Globus pallidus (tissue), 1 donor: ENCODE measurements around the gene KIR3DL2.
"Not testable (repeated sequence)": the region's sequence is repeated elsewhere in the genome, so short reads cannot be mapped to it uniquely, and the experiment has no call there.

Experiments used
- DNase-seq: peaks from one replicate; pipeline ENCODE4 v3.0.0-alpha.2; 2015; ENCODE audit warnings: low spot score

The KIR3DL2 gene

DNA sequence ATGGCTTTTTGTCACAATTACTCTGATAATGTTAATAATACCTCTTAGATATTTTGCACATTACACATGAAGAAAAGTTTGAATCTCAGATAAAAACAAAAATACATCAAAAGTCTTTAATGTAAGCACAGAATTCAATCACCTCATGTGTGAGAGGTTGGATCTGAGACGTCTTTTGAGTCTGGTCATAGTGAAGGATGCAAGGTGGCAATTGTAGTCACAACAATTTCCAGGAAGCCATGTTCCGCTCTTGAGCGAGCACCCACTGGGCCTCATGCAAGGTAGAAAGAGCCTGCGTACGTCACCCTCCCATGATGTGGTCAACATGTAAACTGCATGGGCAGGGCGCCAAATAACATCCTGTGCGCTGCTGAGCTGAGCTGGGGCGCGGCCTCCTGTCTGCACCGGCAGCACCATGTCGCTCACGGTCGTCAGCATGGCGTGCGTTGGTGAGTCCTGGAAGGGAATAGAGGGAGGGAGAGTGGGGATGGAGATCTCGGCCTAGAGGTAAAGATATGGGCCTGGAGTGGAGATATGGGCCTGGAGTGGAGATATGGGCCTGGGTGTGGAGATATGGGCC, at the start of gene KIR3DL2:
TSS of gene KIR3DL2 (plus strand) at position 383 of the 580 bp plus-strand sequence. CDS start at position 416, 33 bp downstream.
- DNase-seq = not testable (repeated sequence)

DNA sequence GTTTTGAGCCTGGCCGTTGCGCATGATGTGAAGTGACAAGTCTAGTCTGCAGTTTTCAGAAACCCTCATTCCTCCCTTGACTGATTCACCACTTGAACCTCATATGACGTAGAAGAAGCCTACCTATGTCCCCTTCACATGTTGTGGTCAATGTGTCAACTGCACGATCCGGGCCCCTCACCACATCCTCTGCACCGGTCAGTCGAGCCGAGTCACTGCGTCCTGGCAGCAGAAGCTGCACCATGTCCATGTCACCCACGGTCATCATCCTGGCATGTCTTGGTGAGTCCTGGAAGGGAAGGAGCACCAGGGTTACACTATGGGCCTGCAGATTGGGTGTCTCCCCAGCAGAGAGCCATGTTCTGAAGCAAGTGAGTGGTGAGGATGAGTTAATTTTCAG, 46.8 kb upstream of the KIR3DL2 start, which contains the start of gene KIR2DL4:
TSS of gene KIR2DL4 (plus strand) at position 201 of the 400 bp plus-strand sequence. CDS start at position 243, 42 bp downstream.
- DNase-seq = no peak

DNA sequence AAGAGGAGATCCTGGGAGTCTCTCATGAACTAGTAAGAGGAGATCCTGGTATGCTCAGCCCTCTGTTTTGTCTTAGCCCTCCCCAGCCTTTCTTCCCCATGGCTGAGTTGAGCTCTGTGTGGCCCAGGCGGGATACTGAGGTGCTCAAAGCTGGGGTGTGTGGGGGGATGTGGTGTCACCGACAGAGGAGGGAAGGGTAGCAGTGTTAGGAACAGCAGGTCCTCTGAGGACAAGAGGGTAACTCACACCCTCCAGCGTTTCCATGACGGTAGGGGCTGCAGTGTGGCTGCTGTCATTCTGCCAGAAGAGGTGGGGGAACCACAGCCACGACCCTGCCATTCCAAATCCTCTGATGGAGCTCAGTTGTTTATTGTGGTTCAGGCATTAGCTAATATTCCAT, 46.1 kb upstream of the KIR3DL2 start:
- DNase-seq = no peak

DNA sequence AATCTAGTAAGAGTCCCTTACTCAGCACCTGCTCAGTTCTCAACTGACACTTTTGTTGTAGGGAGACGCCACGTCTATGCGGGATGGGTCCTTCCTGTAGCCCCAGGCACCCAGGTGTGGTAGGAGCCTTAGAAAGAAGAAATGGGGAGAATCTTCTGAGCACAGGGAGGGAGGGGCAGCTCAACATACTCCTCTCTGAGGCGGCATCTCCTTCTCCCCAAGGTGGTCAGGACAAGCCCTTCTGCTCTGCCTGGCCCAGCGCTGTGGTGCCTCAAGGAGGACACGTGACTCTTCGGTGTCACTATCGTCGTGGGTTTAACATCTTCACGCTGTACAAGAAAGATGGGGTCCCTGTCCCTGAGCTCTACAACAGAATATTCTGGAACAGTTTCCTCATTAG, 45.7 kb upstream of the KIR3DL2 start:
- no peak for DNase-seq

DNA sequence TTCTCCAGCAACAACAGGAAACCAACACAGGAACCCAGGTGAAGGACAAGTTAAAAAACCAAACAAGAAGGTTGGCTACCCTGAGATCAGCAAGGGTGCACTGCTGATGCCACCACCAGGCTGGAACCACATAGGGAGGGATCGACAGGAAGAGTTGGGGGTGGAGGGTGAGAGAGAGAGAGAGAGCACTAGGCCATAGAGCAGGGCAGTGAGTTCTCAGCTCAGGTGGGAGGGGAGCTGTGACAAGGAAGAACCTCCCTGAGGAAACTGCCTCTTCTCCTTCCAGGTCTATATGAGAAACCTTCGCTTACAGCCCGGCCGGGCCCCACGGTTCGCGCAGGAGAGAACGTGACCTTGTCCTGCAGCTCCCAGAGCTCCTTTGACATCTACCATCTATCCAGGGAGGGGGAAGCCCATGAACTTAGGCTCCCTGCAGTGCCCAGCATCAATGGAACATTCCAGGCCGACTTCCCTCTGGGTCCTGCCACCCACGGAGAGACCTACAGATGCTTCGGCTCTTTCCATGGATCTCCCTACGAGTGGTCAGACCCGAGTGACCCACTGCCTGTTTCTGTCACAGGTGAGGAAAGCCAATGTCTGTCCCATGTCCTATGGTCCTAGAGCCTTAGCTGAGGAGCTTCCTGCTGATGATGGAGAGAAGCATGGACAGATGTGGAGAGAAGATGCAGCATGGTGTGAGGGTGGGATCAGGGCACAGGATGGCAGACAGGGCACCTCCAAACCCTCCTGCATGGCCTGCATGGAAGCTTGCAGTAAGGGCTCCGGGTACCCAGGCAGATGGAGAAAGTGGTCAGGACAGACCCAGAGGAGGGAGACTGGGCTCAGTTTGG, 44.4 kb upstream of the KIR3DL2 start:
- DNase-seq = no peak

DNA sequence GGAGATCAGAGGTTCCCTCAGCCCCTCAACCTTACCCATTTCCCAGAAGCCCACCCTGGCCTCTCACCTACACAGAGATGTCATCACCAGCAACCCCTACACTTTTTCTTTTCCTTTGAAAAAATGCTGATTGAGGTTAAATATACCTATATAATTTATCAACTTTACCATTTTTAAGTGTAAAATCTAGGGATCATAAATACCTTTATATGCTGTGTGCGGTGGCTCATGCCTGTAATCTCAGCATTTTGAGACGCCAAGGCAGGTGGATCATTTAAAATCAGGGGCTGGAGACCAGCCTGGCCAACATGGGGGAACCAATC, 43.8 kb upstream of the KIR3DL2 start:
- DNase-seq = no peak

DNA sequence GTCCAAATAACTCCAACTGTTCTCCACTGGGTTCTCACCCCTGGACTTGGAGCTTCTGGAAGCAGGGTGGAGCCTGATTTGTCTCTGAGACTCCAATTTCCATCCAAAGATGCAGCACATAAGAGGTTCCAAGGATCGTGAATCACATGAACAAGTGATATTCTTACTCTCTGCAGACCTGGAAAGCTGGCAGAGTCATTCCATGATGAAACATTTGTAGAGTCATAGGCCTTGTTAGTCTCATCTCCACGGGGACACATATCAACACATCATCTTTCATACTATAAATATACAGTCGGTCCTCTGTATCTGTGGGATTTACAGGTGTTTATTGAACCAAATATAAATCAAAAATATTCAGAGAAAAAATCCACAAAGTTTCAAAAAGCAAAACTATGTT, 35.7 kb upstream of the KIR3DL2 start:
- DNase-seq = not testable (repeated sequence)

DNA sequence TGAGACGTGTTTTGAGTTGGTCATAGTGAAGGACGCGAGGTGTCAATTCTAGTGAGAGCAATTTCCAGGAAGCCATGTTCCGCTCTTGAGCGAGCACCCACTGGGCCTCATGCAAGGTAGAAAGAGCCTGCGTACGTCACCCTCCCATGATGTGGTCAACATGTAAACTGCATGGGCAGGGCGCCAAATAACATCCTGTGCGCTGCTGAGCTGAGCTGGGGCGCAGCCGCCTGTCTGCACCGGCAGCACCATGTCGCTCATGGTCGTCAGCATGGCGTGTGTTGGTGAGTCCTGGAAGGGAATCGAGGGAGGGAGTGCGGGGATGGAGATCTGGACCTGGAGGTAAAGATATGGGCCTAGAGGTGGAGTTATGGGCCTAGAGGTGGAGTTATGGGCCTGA, 34.0 kb upstream of the KIR3DL2 start, which contains the start of gene KIR3DL1:
TSS of gene KIR3DL1 (plus strand) at position 218 of the 400 bp plus-strand sequence.
- DNase-seq = not testable (repeated sequence)

DNA sequence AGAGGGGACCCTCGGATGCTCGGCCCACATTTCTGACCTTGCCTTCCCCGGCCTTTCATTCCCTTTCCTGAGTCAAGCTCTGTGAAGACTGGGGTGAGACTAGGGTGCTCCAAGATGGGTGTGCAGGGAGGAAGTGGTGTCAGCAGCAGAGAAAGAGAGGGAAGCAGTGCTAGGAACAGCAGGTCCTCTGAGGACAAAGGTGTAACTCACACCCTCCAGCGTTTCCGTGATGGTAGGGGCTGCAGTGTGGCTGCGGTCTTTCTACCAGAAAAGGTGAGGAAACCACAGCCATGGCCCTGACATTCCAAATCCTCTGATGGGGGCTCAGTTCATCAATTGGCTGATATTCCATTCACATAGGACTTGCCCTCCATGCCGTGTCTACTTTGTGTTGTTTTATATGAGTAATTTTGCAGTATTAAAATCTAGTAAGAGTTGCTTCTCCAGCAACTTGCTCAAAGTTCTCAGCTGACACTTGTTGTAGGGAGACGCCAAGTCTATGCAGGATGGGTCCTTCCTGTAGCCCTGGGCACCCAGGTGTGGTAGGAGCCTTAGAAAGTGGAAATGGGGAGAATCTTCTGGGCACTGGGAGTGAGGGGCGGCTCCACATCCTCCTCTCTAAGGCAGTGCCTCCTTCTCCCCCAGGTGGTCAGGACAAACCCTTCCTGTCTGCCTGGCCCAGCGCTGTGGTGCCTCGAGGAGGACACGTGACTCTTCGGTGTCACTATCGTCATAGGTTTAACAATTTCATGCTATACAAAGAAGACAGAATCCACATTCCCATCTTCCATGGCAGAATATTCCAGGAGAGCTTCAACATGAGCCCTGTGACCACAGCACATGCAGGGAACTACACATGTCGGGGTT, 32.3 kb upstream of the KIR3DL2 start:
- DNase-seq = no peak

DNA sequence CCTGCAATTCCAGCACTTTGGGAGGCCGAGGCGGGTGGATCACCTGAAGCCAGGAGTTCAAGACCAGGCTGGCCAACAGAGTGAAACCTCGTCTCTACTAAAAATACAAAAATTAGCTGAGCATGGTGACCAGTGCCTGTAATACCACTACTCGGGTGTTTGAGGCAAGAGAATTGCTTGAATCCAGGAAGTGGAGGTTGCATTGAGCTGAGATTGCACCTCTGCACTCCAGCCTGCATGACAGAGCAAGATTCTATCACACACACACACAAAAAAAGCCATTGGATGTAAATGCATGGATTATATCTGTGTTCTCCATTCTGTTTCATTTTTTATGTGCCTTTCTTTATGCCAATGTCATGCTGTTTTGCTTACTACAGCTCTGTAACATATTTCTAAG, 25.8 kb upstream of the KIR3DL2 start:
- not testable (repeated sequence) for DNase-seq

DNA sequence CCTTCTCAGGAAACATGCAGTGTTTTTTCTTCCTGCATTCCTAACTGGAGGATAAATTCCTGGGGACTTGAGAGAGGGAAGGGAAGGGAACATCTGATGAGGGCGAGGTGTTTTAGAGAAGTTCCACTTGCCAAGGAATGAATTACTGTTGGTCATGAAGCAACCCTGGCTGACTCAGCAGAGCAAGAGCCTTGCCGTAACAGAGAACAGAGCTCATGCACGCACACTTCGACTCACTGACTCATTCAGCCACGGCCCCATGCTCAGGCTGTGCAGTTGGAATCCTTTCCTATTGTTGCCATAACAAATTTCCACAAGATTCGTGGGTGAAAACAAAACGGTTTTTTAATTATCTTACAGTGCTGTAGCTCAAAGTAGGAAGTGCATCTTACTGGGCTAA, 24.9 kb upstream of the KIR3DL2 start:
- not testable (repeated sequence) for DNase-seq

DNA sequence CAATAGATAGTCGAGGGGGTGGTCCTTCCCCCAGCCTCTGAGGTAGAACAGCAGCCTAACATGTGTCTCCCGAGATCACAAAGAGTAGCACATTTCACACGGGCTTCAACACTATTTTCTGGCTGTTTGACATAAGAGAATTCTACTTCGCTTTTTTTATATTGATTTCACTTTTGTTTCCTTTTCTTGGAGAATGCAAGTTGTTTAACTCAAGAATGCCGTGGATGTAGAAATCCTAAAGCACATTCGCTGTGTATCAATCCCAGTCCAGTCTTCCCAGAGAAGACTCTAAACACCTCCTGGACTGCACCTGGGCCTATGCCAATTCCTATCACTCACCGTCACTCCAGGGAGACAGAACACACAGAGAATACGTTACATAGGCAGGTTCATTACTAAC, 22.2 kb upstream of the KIR3DL2 start:
- DNase-seq = not testable (repeated sequence)

DNA sequence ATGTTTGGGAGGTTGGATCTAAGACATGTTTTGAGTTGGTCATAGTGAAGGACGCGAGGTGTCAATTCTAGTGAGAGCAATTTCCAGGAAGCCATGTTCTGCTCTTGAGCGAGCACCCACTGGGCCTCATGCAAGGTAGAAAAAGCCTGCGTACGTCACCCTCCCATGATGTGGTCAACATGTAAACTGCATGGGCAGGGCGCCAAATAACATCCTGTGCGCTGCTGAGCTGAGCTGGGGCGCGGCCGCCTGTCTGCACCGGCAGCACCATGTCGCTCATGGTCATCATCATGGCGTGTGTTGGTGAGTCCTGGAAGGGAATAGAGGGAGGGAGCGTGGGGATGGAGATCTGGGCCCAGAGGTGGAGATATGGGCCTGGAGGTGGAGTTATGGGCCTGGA, 17.7 kb upstream of the KIR3DL2 start, which contains the start of gene KIR2DS4:
TSS of gene KIR2DS4 (plus strand) at position 181 of the 400 bp plus-strand sequence.
- not testable (repeated sequence) for DNase-seq

DNA sequence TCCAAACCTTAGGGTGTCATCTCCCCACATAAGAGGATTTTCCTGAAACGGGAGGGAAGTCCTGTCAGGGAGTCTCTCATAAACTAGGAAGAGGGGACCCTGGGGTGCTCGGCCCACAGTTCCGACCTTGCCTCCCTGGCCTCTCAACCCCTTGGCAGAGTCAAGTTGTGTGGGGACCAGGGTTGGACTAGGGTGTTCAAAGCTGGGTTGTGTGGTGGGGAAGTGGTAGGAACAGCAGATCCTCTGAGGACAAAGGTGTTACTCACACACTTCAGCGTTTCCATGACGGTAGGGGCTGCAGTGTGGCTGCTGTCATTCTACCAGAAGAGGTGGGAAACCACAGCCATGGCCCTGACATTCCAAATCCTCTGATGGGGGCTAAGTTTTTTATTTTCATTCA, 15.1 kb upstream of the KIR3DL2 start:
- DNase-seq = not testable (repeated sequence)

DNA sequence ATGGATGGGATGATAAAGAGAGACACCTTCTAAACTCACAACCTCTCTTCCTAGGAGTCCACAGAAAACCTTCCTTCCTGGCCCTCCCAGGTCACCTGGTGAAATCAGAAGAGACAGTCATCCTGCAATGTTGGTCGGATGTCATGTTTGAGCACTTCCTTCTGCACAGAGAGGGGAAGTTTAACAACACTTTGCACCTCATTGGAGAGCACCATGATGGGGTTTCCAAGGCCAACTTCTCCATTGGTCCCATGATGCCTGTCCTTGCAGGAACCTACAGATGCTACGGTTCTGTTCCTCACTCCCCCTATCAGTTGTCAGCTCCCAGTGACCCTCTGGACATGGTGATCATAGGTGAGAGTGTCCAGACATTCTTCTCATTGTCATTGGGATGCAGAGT, 12.7 kb upstream of the KIR3DL2 start:
- DNase-seq = not testable (repeated sequence)

DNA sequence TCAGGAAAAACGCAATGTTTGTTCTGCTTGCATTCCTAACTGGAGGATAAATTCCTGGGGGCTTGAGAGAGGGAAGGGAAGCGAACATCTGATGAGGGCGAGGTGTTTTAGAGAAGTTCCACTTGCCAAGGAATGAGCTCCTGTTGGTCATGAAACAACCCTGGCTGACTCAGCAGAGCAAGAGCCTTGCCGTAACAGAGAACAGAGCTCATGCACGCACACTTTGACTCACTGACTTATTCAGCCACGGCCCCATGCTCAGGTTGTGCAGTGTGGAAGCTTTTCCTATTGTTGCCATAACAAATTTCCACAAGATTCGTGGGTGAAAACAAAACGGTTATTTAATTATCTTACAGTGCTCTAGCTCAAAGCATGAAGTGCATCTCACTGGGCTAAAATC, 7.1 kb upstream of the KIR3DL2 start:
- DNase-seq = not testable (repeated sequence)

DNA sequence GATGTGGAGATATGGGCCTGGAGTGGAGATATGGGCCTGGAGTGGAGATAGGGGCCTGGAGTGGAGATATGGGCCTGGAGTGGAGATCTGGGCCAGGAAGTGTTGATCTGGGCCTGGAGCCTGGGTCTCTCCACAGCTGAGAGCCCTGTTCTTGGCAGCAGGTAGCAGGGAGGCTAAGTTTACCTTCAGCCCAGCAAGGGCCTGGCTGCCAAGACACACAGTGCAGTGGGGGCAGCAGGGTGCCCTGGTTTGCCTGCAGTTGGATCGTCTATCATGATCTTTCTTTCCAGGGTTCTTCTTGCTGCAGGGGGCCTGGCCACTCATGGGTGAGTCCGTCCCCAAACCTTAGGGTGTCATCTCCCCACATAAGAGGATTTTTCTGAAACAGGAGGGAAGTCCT, 687 bp downstream of the KIR3DL2 start:
- DNase-seq = no peak

DNA sequence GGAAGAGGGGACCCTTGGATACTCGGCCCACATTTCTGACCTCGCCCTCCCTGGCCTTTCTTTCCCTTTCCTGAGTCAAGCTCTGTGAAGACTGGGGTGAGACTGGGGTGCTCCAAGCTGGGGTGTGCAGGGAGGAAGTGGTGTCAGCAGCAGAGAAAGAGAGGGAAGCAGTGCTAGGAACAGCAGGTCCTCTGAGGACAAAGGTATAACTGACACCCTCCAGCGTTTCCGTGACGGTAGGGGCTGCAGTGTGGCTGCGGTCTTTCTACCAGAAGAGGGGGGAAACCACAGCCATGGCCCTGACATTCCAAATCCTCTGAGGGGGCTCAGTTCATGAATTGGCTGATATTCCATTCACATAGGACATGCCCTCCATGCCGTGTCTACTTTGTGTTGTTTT, 1.1 kb downstream of the KIR3DL2 start:
- no peak for DNase-seq

DNA sequence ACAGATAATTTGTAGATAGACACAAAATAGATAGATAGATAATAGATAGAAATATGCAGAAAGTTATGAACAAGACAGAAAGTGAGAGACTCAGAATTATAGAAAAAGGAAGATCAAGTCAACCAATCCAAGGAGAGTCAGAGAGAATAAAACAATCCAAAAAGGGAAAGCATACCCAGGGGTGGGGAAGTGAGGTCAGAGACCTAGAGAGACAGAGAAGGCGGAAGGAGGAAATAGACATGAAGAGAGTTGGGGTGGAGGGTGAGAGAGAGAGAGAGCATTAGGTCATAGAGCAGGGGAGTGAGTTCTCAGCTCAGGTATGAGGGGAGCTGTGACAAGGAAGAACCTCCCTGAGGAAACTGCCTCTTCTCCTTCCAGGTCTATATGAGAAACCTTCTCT, 5.0 kb downstream of the KIR3DL2 start:
- DNase-seq = not testable (repeated sequence)

DNA sequence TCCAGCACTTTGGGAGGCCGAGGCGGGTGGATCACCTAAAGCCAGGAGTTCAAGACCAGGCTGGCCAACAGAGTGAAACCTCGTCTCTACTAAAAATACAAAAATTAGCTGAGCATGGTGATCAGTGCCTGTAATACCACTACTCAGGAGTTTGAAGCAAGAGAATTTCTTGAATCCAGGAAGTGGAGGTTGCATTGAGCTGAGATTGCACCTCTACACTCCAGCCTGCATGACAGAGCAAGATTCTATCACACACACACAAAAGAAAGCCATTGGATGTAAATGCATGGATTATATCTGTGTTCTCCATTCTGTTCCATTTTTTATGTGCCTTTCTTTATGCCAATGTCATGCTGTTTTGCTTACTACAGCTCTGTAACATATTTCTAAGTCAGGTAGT, 8.2 kb downstream of the KIR3DL2 start:
- DNase-seq = not testable (repeated sequence)

DNA sequence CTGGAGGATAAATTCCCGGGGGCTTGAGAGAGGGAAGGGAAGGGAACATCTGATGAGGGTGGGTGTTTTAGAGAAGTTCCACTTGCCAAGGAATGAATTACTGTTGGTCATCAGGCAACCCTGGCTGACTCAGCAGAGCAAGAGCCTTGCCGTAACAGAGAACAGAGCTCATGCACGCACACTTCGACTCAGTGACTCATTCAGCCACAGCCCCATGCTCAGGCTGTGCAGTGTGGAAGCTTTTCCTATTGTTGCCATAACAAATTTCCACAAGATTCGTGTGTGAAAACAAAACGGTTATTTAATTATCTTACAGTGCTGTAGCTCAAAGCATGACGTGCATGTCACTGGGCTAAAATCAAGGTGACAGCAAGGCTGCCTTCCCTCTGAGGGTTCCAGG, 9.2 kb downstream of the KIR3DL2 start:
- DNase-seq = not testable (repeated sequence)

DNA sequence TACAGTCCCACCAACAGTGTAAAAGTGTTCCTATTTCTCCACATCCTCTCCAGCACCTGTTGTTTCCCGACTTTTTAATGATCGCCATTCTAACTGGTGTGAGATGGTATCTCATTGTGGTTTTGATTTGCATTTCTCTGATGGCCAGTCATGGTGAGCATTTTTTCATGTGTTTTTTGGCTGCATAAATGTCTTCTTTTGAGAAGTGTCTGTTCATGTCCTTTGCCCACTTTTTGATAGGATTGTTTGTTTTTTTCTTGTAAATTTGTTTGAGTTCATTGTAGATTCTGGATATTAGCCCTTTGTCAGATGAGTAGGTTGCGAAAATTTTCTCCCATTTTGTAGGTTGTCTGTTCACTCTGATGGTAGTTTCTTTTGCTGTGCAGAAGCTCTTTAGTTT, 13.2 kb downstream of the KIR3DL2 start:
- not testable (repeated sequence) for DNase-seq
